NCI-H748 (cell line): ENCODE data around the gene ZFP36.

Experiments
- DNase-seq: peaks from one replicate; lab custom pipeline; 2025; ENCODE audit not compliant: unreplicated experiment; lab: John Stamatoyannopoulos, UW

The ZFP36 gene

GRCh38 chr19:39382991-39383828, 23.4 kb upstream of the ZFP36 start:
- DNase-seq, result no peak

- DNase-seq, result no peak
Observed at GRCh38 chr19:39384839-39385568, 21.6 kb upstream of the ZFP36 start.

GRCh38 chr19:39385629-39386411, 20.8 kb upstream of the ZFP36 start:
- no peak for DNase-seq

GRCh38 chr19:39386557-39386956, 20.1 kb upstream of the ZFP36 start:
- no peak for DNase-seq

- DNase-seq, result no peak
Observed at GRCh38 chr19:39388657-39389056, 18.0 kb upstream of the ZFP36 start.

- no peak for DNase-seq
Observed at GRCh38 chr19:39389631-39390414, 16.8 kb upstream of the ZFP36 start.

GRCh38 chr19:39390451-39390750, 16.2 kb upstream of the ZFP36 start:
- DNase-seq, result no peak

GRCh38 chr19:39390751-39391437, 15.8 kb upstream of the ZFP36 start, which contains the start of the genes MED29 and PAF1:
Gene MED29, plus strand, starts transcription at chr19:39391378. Its CDS starts 45 bp downstream, at chr19:39391423.
Gene PAF1, minus strand, starts transcription at chr19:39391106. Its CDS starts 242 bp downstream, at chr19:39390864.
- DNase-seq, result peak; percentile 100

GRCh38 chr19:39397360-39398296, 9.0 kb upstream of the ZFP36 start:
- DNase-seq, result peak; percentile 78

GRCh38 chr19:39398297-39398864, 8.3 kb upstream of the ZFP36 start:
- DNase-seq, result no peak

GRCh38 chr19:39399668-39400050, 7.0 kb upstream of the ZFP36 start:
- DNase-seq, result no peak

GRCh38 chr19:39400061-39400460, 6.6 kb upstream of the ZFP36 start:
- DNase-seq, result no peak

- no peak for DNase-seq
Observed at GRCh38 chr19:39401070-39401548, 5.5 kb upstream of the ZFP36 start.

GRCh38 chr19:39401549-39402345, 4.9 kb upstream of the ZFP36 start:
- DNase-seq, result no peak

- DNase-seq, result peak; percentile 87
Observed at GRCh38 chr19:39402346-39403300, 4.0 kb upstream of the ZFP36 start.
